Epithelial cell of proximal tubule (primary cell): ENCODE results near the gene SCNN1B. TPM values are rescaled to one million over a fixed set of nuclear protein-coding genes. Genes with fewer than 3 reads are reported as not detected.

ENCODE experiments used
- DNase-seq: peaks from one replicate; pipeline ENCODE4 v3.0.0-alpha.2; 2011; ENCODE audit warnings: low read depth
- H3K4me3 ChIP-seq: 2 replicates; pipeline ENCODE4 v1.5.1; 2011; ENCODE audit warnings: low read depth, mild to moderate bottlenecking, low read length
- CTCF ChIP-seq: conservative IDR thresholded peaks from 2 replicates; pipeline ENCODE4 v1.5.1; 2012; ENCODE audit warnings: low read depth, mild to moderate bottlenecking, low read length
- total RNA-seq: library from RNA; depleted of rRNA; stranded (reverse); fragments of >200 nt; gene quantifications from 2 replicates; pipeline ENCODE4 v1.2.3, GENCODE V29; 2015

The SCNN1B gene
- total RNA-seq, 1 donor from 2014 or later = 0.17 TPM

GRCh38 chr16:23278031-23278430 is 24.1 kb upstream of the SCNN1B start:
- H3K4me3 ChIP-seq = no peak overlapping the region

GRCh38 chr16:23279721-23280153 is 22.4 kb upstream of the SCNN1B start:
- no peak for DNase-seq
- no peak overlapping the region for H3K4me3 ChIP-seq
- no peak for TF ChIP-seq CTCF

More at GRCh38 chr16:23278031-23278430, 24.1 kb upstream of the SCNN1B start:
- no peak for DNase-seq
- no peak for TF ChIP-seq CTCF

GRCh38 chr16:23280483-23280967 is 21.6 kb upstream of the SCNN1B start:
- peak; percentile 52 for DNase-seq
- no peak for TF ChIP-seq CTCF
- no peak overlapping the region for H3K4me3 ChIP-seq

GRCh38 chr16:23282568-23282967 is 19.5 kb upstream of the SCNN1B start:
- DNase-seq = no peak
- H3K4me3 ChIP-seq = no peak overlapping the region
- TF ChIP-seq CTCF = no peak

- no peak overlapping the region for H3K4me3 ChIP-seq
- TF ChIP-seq CTCF = no peak
- no peak for DNase-seq
Measured at GRCh38 chr16:23283571-23283970, 18.5 kb upstream of the SCNN1B start.

GRCh38 chr16:23284584-23284983 is 17.5 kb upstream of the SCNN1B start:
- no peak for DNase-seq
- no peak for TF ChIP-seq CTCF
- no peak overlapping the region for H3K4me3 ChIP-seq

GRCh38 chr16:23286131-23286532 is 16.0 kb upstream of the SCNN1B start:
- no peak for TF ChIP-seq CTCF
- no peak overlapping the region for H3K4me3 ChIP-seq
- peak; percentile 46 for DNase-seq
